ENCODE measurements around the gene FZD1. TPM values are rescaled to one million over a fixed set of nuclear protein-coding genes. Genes with fewer than 3 reads are reported as not detected.

Gene FZD1
- total RNA-seq, 1 experiment from 2014 or later, result 3.7 TPM

DNA sequence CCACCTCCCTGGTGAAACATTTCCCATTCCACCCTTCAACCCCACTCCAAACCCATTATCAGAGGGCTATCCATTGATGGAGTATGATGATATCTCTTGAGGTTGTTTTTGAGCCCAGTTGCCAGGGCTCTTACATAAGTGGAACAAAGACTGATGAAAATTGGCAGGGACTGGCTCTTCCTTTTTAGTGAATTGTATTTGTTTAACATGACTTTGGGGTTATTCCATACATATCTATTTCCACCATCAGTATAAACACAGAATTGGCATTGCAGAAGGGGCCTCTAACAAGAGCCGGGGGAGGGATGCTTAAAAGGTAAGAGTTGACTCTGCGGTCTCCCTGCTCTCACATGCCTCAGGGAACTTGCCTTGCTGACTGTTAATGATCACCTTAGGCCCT is 28.9 kb downstream of the FZD1 start (continued):
- TF ChIP-seq, protein P1, sequence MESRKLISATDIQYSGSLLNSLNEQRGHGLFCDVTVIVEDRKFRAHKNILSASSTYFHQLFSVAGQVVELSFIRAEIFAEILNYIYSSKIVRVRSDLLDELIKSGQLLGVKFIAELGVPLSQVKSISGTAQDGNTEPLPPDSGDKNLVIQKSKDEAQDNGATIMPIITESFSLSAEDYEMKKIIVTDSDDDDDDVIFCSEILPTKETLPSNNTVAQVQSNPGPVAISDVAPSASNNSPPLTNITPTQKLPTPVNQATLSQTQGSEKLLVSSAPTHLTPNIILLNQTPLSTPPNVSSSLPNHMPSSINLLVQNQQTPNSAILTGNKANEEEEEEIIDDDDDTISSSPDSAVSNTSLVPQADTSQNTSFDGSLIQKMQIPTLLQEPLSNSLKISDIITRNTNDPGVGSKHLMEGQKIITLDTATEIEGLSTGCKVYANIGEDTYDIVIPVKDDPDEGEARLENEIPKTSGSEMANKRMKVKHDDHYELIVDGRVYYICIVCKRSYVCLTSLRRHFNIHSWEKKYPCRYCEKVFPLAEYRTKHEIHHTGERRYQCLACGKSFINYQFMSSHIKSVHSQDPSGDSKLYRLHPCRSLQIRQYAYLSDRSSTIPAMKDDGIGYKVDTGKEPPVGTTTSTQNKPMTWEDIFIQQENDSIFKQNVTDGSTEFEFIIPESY (IDR thresholded peaks at IDR 0.05; ENCODE audit: extremely low read depth, insufficient replicate concordance, low read length), result no peak
- TF ChIP-seq POLR2AphosphoS5 (IDR thresholded peaks at IDR 0.05; ENCODE audit: low read depth, low read length), result no peak

DNA sequence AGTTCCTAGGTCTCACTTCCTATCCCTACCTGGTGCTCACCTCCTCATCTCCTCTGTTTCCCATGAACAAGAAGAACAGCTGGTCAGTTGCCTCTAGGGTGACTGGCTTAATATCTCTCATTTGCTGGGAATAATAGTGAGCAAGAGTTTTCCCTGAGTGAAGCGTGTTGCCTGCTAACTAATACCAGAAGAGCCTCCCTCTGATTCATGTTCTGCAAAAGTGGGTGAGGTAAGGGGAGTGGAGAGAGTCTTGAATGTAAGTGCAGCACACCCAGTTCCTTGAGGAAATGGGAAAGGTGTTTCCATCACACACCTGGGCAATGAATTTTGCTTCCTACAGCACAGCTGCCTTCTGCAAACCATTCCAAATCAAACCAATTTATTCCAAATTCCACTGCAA is 29.6 kb downstream of the FZD1 start:
- BruUV-seq (replicated peaks), result no TSS peak
- POLR2A ChIA-PET, result no interaction called here
- no peak for ATAC-seq
- H3K9me3 ChIP-seq (ENCODE audit: control insufficient read depth in 1 of 2, insufficient read depth in 1 of 2, low read depth in 1 of 2, low read length in 2 of 2), result no peaks in the 10 kb centered on the region
- no peaks in the 10 kb centered on the region for H3K79me2 ChIP-seq (ENCODE audit: insufficient read depth, low read length)
- H4K20me1 ChIP-seq (ENCODE audit: insufficient read depth), result no peaks in the 10 kb centered on the region
- DNase-seq (ENCODE audit: low read depth, low spot score), result no peak
- H3K9ac ChIP-seq (ENCODE audit: low read length), result no peak overlapping the region
- RAD21 ChIA-PET (ENCODE audit: low non-redundant PET in 1 of 2, low total read pairs in 2 of 2, uncharacterized antibody in 2 of 2, unreplicated experiment in 2 of 2), result no interaction called here
- H3K27me3 ChIP-seq (ENCODE audit: insufficient read depth, low read length), result peaks cover 29% of the 10 kb centered on the region; the same call in 1 of the 2 replicates
- no peak overlapping the region for H3K4me3 ChIP-seq (replicated peaks in 1 of 2; ENCODE audit: low read depth in 1 of 2, low read length in 2 of 2)
- no peak overlapping the region for H2AFZ ChIP-seq (ENCODE audit: low read depth, low read length, poor library complexity, severe bottlenecking)
- intact Hi-C loops (cut with micrococcal nuclease), result no loop called here
- no peaks in the 10 kb centered on the region for H3K4me1 ChIP-seq (ENCODE audit: control insufficient read depth in 1 of 2, insufficient read depth in 2 of 2, low read length in 2 of 2)
- no peak overlapping the region for H3K27ac ChIP-seq (ENCODE audit: low read depth, low read length)
- H3K36me3 ChIP-seq (ENCODE audit: control insufficient read depth in 1 of 2, insufficient read depth in 2 of 2, low read length in 2 of 2), result no peaks in the 10 kb centered on the region
- H3K9me2 ChIP-seq (ENCODE audit: insufficient read depth), result no peaks in the 10 kb centered on the region
- H3K4me2 ChIP-seq (ENCODE audit: low read length), result no peak overlapping the region
- CTCF ChIA-PET, result no interaction called here
- no peak for TF ChIP-seq CBX3 (IDR thresholded peaks at IDR 0.05; ENCODE audit: low read depth)
- no peak for TF ChIP-seq SRF (IDR thresholded peaks at IDR 0.05; ENCODE audit: low read depth)
- TF ChIP-seq, protein P2, sequence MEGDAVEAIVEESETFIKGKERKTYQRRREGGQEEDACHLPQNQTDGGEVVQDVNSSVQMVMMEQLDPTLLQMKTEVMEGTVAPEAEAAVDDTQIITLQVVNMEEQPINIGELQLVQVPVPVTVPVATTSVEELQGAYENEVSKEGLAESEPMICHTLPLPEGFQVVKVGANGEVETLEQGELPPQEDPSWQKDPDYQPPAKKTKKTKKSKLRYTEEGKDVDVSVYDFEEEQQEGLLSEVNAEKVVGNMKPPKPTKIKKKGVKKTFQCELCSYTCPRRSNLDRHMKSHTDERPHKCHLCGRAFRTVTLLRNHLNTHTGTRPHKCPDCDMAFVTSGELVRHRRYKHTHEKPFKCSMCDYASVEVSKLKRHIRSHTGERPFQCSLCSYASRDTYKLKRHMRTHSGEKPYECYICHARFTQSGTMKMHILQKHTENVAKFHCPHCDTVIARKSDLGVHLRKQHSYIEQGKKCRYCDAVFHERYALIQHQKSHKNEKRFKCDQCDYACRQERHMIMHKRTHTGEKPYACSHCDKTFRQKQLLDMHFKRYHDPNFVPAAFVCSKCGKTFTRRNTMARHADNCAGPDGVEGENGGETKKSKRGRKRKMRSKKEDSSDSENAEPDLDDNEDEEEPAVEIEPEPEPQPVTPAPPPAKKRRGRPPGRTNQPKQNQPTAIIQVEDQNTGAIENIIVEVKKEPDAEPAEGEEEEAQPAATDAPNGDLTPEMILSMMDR (IDR thresholded peaks at IDR 0.05 in 2 of 3, conservative IDR thresholded peaks at IDR 0.05 in 1 of 3; ENCODE audit: borderline replicate concordance in 1 of 3, insufficient read depth in 1 of 3, low read depth in 2 of 3, low read length in 2 of 3), result no peak
- TF ChIP-seq, protein P3, sequence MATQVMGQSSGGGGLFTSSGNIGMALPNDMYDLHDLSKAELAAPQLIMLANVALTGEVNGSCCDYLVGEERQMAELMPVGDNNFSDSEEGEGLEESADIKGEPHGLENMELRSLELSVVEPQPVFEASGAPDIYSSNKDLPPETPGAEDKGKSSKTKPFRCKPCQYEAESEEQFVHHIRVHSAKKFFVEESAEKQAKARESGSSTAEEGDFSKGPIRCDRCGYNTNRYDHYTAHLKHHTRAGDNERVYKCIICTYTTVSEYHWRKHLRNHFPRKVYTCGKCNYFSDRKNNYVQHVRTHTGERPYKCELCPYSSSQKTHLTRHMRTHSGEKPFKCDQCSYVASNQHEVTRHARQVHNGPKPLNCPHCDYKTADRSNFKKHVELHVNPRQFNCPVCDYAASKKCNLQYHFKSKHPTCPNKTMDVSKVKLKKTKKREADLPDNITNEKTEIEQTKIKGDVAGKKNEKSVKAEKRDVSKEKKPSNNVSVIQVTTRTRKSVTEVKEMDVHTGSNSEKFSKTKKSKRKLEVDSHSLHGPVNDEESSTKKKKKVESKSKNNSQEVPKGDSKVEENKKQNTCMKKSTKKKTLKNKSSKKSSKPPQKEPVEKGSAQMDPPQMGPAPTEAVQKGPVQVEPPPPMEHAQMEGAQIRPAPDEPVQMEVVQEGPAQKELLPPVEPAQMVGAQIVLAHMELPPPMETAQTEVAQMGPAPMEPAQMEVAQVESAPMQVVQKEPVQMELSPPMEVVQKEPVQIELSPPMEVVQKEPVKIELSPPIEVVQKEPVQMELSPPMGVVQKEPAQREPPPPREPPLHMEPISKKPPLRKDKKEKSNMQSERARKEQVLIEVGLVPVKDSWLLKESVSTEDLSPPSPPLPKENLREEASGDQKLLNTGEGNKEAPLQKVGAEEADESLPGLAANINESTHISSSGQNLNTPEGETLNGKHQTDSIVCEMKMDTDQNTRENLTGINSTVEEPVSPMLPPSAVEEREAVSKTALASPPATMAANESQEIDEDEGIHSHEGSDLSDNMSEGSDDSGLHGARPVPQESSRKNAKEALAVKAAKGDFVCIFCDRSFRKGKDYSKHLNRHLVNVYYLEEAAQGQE (IDR thresholded peaks at IDR 0.05; ENCODE audit: low read depth), result no peak
- TF ChIP-seq JUND (IDR thresholded peaks at IDR 0.05), result no peak
- no peak for TF ChIP-seq FOSL1 (IDR thresholded peaks at IDR 0.05; ENCODE audit: low read depth)
- TF ChIP-seq, protein P4, sequence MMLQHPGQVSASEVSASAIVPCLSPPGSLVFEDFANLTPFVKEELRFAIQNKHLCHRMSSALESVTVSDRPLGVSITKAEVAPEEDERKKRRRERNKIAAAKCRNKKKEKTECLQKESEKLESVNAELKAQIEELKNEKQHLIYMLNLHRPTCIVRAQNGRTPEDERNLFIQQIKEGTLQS (IDR thresholded peaks at IDR 0.05), result no peak
- TF ChIP-seq, protein P1 (IDR thresholded peaks at IDR 0.05; ENCODE audit: extremely low read depth, insufficient replicate concordance, low read length), result no peak
- no peak for TF ChIP-seq EZH2phosphoT487 (IDR thresholded peaks at IDR 0.05; ENCODE audit: borderline replicate concordance)
- TF ChIP-seq, protein P5, sequence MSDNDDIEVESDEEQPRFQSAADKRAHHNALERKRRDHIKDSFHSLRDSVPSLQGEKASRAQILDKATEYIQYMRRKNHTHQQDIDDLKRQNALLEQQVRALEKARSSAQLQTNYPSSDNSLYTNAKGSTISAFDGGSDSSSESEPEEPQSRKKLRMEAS (IDR thresholded peaks at IDR 0.05), result no peak
- no peak for TF ChIP-seq ZFX (IDR thresholded peaks at IDR 0.05)
- no peak for TF ChIP-seq EGR1 (IDR thresholded peaks at IDR 0.05; ENCODE audit: low read depth)
- TF ChIP-seq SP1 (IDR thresholded peaks at IDR 0.05; ENCODE audit: low read depth), result no peak
- TF ChIP-seq ELF1 (IDR thresholded peaks at IDR 0.05; ENCODE audit: borderline replicate concordance, low read depth), result no peak
- TF ChIP-seq SIN3A (IDR thresholded peaks at IDR 0.05; ENCODE audit: low read depth), result no peak
- TF ChIP-seq RAD21 (IDR thresholded peaks at IDR 0.05; ENCODE audit: low read depth), result no peak
